ENCODE results near the gene ULK2. TPM values are rescaled to one million over a fixed set of nuclear protein-coding genes. Genes with fewer than 3 reads are reported as not detected.

ULK2 gene
- polyA plus RNA-seq, 1 donor from 2014 or later, result 55.1 TPM

GRCh38 chr17:19753661-19754463 lies 113.9 kb downstream of the ULK2 start:
- H3K4me2 ChIP-seq (ENCODE audit: low read length), result no peak overlapping the region
- H3K4me3 ChIP-seq (ENCODE audit: low read length), result no peak overlapping the region
- no peaks in the 10 kb centered on the region for H3K79me2 ChIP-seq (replicated peaks; ENCODE audit: insufficient read depth, low read length)
- H3F3A ChIP-seq (ENCODE audit: insufficient read depth, low read length, poor library complexity, severe bottlenecking), result no peaks in the 10 kb centered on the region
- H2AFZ ChIP-seq (ENCODE audit: low read depth, low read length), result no peak overlapping the region
- no peak overlapping the region for H3K9ac ChIP-seq (ENCODE audit: low read length)
- no peaks in the 10 kb centered on the region for H4K20me1 ChIP-seq (ENCODE audit: insufficient read depth)
- no peak overlapping the region for H3K27ac ChIP-seq (ENCODE audit: low read length)
- H3K27me3 ChIP-seq (ENCODE audit: insufficient read depth, low read depth, low read length), result no peaks in the 10 kb centered on the region
- no peaks in the 10 kb centered on the region for H3K9me2 ChIP-seq (ENCODE audit: insufficient read depth, low read length)
- no peaks in the 10 kb centered on the region for H3K9me3 ChIP-seq (ENCODE audit: low read length)
- no peaks in the 10 kb centered on the region for H3K36me3 ChIP-seq (ENCODE audit: insufficient read depth, low read length)
- TF ChIP-seq EP300 (conservative IDR thresholded peaks at IDR 0.05; ENCODE audit: poor library complexity, severe bottlenecking) (no peak), RAD21 (conservative IDR thresholded peaks at IDR 0.05) (no peak), MXI1 (conservative IDR thresholded peaks at IDR 0.05; ENCODE audit: poor library complexity, severe bottlenecking) (no peak), EZH2 (IDR thresholded peaks at IDR 0.05; ENCODE audit: borderline replicate concordance, insufficient read depth, low read length, poor library complexity, severe bottlenecking) (no peak), SMC3 (conservative IDR thresholded peaks at IDR 0.05; ENCODE audit: poor library complexity) (no peak), POLR2AphosphoS5 (IDR thresholded peaks at IDR 0.05) (no peak), TAF1 (IDR thresholded peaks at IDR 0.05; ENCODE audit: low read depth) (no peak)
- TF ChIP-seq, protein P1, sequence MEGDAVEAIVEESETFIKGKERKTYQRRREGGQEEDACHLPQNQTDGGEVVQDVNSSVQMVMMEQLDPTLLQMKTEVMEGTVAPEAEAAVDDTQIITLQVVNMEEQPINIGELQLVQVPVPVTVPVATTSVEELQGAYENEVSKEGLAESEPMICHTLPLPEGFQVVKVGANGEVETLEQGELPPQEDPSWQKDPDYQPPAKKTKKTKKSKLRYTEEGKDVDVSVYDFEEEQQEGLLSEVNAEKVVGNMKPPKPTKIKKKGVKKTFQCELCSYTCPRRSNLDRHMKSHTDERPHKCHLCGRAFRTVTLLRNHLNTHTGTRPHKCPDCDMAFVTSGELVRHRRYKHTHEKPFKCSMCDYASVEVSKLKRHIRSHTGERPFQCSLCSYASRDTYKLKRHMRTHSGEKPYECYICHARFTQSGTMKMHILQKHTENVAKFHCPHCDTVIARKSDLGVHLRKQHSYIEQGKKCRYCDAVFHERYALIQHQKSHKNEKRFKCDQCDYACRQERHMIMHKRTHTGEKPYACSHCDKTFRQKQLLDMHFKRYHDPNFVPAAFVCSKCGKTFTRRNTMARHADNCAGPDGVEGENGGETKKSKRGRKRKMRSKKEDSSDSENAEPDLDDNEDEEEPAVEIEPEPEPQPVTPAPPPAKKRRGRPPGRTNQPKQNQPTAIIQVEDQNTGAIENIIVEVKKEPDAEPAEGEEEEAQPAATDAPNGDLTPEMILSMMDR (IDR thresholded peaks at IDR 0.05; ENCODE audit: poor library complexity, severe bottlenecking), result no peak
- TF ChIP-seq, protein P2, sequence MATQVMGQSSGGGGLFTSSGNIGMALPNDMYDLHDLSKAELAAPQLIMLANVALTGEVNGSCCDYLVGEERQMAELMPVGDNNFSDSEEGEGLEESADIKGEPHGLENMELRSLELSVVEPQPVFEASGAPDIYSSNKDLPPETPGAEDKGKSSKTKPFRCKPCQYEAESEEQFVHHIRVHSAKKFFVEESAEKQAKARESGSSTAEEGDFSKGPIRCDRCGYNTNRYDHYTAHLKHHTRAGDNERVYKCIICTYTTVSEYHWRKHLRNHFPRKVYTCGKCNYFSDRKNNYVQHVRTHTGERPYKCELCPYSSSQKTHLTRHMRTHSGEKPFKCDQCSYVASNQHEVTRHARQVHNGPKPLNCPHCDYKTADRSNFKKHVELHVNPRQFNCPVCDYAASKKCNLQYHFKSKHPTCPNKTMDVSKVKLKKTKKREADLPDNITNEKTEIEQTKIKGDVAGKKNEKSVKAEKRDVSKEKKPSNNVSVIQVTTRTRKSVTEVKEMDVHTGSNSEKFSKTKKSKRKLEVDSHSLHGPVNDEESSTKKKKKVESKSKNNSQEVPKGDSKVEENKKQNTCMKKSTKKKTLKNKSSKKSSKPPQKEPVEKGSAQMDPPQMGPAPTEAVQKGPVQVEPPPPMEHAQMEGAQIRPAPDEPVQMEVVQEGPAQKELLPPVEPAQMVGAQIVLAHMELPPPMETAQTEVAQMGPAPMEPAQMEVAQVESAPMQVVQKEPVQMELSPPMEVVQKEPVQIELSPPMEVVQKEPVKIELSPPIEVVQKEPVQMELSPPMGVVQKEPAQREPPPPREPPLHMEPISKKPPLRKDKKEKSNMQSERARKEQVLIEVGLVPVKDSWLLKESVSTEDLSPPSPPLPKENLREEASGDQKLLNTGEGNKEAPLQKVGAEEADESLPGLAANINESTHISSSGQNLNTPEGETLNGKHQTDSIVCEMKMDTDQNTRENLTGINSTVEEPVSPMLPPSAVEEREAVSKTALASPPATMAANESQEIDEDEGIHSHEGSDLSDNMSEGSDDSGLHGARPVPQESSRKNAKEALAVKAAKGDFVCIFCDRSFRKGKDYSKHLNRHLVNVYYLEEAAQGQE (IDR thresholded peaks at IDR 0.05; ENCODE audit: borderline replicate concordance), result no peak

- Histone ChIP-seq H3K9me2 (ENCODE audit: insufficient read depth, low read length) (no peaks in the 10 kb centered on the region), H3F3A (ENCODE audit: insufficient read depth, low read length, poor library complexity, severe bottlenecking) (no peaks in the 10 kb centered on the region), H3K27ac (ENCODE audit: low read length) (no peak overlapping the region), H3K79me2 (replicated peaks; ENCODE audit: insufficient read depth, low read length) (no peaks in the 10 kb centered on the region), H3K9me3 (ENCODE audit: low read length) (no peaks in the 10 kb centered on the region), H3K4me3 (ENCODE audit: low read length) (no peak overlapping the region), H3K4me2 (ENCODE audit: low read length) (no peak overlapping the region), H4K20me1 (ENCODE audit: insufficient read depth) (no peaks in the 10 kb centered on the region), H2AFZ (ENCODE audit: low read depth, low read length) (no peak overlapping the region), H3K27me3 (ENCODE audit: insufficient read depth, low read depth, low read length) (no peaks in the 10 kb centered on the region), H3K36me3 (ENCODE audit: insufficient read depth, low read length) (no peaks in the 10 kb centered on the region), H3K9ac (ENCODE audit: low read length) (no peak overlapping the region)
- TF ChIP-seq, protein P2 (IDR thresholded peaks at IDR 0.05; ENCODE audit: borderline replicate concordance), result no peak
- TF ChIP-seq EZH2 (IDR thresholded peaks at IDR 0.05; ENCODE audit: borderline replicate concordance, insufficient read depth, low read length, poor library complexity, severe bottlenecking), result no peak
- TF ChIP-seq POLR2AphosphoS5 (IDR thresholded peaks at IDR 0.05), result no peak
Measured at GRCh38 chr17:19753051-19753509, 114.7 kb downstream of the ULK2 start.

All from neural cell (in vitro differentiated cells).